IPS-18a (cell line): ENCODE data around the gene FNTB.

Experiments used
- H3K27ac ChIP-seq: one replicate; pipeline ENCODE4 v1.5.1; 2013; ENCODE audit warnings: low read length
- H3K27me3 ChIP-seq: one replicate; pipeline ENCODE4 v1.6.1; 2013; ENCODE audit warnings: mild to moderate bottlenecking, low read length; ENCODE audit not compliant: control insufficient read depth, insufficient read depth
- H3K36me3 ChIP-seq: one replicate; pipeline ENCODE4 v1.6.1; 2013; ENCODE audit warnings: low read depth, low read length; ENCODE audit not compliant: control insufficient read depth
- H3K4me1 ChIP-seq: one replicate; pipeline ENCODE4 v1.6.1; 2013; ENCODE audit warnings: low read depth, low read length; ENCODE audit not compliant: control insufficient read depth
- H3K4me3 ChIP-seq: one replicate; pipeline ENCODE4 v1.5.1; 2013; ENCODE audit warnings: low read length
- H3K9ac ChIP-seq: one replicate; pipeline ENCODE4 v1.6.1; 2013; ENCODE audit warnings: mild to moderate bottlenecking, low read length, moderate library complexity
- H3K9me3 ChIP-seq: one replicate; pipeline ENCODE4 v1.6.1; 2013; ENCODE audit warnings: low read depth, low read length; ENCODE audit not compliant: control insufficient read depth

The FNTB gene

DNA sequence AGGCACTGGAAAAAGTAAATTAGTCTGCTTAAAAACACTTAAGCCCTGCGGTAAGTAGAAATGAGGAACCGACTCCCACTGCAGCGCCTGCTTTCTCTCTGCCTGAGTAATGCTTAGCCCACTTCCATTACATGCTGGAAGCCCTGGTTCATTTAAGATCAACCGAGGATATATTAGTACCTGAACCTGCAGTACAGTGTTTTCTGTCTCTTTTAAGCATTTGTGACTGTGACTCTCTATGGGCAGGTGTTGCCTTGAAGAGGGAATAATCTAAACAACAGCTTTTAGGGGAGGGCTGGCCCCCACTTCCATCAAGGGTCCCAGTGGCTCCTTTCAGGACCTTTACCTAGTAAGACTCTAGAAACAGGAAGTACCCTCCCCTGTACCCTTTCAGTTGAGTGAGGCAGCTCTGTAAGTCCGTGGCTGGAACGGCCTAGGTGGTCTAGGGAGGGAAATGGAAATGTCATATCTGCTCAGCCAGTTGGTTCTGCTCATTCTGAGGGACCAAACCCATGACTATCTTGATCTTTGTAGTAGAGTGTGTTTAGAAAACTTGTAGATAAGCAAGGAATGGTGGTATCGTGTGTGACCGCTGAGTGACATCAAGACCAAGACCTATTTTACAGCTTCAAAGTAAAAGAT, 56.2 kb downstream of the FNTB start:
- H3K36me3 ChIP-seq, result peaks cover 16% of the 10 kb centered on the region
- no peak overlapping the region for H3K27ac ChIP-seq
- no peaks in the 10 kb centered on the region for H3K27me3 ChIP-seq
- H3K9me3 ChIP-seq, result no peaks in the 10 kb centered on the region
- H3K4me3 ChIP-seq, result no peak overlapping the region
- no peak overlapping the region for H3K9ac ChIP-seq
- H3K4me1 ChIP-seq, result no peaks in the 10 kb centered on the region

DNA sequence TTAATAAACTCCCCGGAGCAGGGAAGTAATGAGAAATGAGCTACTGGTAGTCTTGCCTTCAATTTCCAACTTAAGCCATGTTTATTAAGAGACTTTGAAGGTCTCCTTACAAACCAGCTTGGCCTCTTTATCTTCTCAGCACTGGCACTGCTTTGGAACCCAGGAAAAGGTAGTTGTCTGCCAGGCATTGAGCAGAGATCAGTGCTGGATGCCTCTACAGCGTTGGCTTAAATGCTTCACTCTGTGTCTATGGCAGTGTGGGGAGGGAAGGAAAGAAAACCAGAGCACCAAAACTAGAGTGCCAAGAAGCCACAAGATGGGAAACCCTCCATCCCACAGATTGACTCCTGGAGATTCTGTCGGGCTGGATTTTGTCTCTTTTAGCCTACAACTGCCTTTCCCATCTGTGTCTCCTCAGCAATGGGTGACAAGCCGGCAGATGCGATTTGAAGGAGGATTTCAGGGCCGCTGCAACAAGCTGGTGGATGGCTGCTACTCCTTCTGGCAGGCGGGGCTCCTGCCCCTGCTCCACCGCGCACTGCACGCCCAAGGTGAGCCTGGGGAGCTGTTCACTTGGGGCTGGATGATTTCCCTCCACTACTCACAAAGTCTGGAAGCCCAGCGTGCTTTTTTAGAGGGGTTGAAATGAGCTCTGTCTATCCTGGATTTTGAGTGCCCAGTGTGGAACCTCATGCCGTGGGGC, 57.3 kb downstream of the FNTB start:
- H3K36me3 ChIP-seq, result peaks cover 16% of the 10 kb centered on the region
- no peaks in the 10 kb centered on the region for H3K27me3 ChIP-seq
- no peak overlapping the region for H3K9ac ChIP-seq
- no peaks in the 10 kb centered on the region for H3K9me3 ChIP-seq
- no peaks in the 10 kb centered on the region for H3K4me1 ChIP-seq
- H3K27ac ChIP-seq, result no peak overlapping the region
- no peak overlapping the region for H3K4me3 ChIP-seq

DNA sequence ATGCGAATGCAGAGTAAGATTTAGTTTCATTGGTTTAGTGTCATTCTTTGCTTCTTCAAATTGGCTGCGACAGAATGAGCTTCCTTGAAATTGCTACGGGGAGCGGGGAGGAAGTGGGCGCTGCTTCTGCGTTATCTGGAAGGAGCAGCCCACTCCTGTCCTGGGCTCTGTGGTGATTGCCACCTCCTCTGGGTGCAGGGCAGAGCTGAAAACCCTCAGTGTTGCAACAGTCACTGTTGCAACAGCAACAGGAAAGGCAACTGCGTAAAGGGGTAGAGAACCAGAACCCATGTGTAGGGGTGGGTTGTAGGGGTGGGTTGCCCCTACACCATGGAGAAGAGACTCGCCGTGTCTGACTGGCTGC, 57.9 kb downstream of the FNTB start:
- Histone ChIP-seq H3K4me1 (no peaks in the 10 kb centered on the region), H3K9me3 (no peaks in the 10 kb centered on the region), H3K36me3 (peaks cover 16% of the 10 kb centered on the region), H3K4me3 (no peak overlapping the region), H3K27ac (no peak overlapping the region), H3K27me3 (no peaks in the 10 kb centered on the region), H3K9ac (no peak overlapping the region)

DNA sequence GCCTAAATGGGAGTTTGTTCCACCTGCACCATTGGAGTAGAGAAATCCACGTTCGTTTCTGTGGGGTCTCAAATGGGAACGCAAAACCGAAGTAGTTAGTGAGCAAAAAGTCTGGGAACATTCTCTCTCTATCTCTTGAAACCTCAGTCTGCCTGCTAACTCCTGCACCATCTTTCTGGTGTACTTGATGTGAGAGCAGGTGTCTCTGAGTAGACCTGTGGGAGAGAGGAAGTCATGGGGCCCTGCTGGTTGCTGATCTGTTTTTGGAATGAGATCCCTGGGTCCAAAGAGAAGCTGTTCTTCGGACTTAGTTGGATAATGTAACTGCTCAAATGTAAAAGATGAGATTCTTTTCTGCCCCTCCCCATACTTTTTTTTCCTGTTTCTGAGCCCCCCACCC, 58.3 kb downstream of the FNTB start:
- H3K36me3 ChIP-seq, result peaks cover 16% of the 10 kb centered on the region
- no peak overlapping the region for H3K4me3 ChIP-seq
- H3K27ac ChIP-seq, result no peak overlapping the region
- no peaks in the 10 kb centered on the region for H3K9me3 ChIP-seq
- H3K27me3 ChIP-seq, result no peaks in the 10 kb centered on the region
- H3K4me1 ChIP-seq, result no peaks in the 10 kb centered on the region
- no peak overlapping the region for H3K9ac ChIP-seq

DNA sequence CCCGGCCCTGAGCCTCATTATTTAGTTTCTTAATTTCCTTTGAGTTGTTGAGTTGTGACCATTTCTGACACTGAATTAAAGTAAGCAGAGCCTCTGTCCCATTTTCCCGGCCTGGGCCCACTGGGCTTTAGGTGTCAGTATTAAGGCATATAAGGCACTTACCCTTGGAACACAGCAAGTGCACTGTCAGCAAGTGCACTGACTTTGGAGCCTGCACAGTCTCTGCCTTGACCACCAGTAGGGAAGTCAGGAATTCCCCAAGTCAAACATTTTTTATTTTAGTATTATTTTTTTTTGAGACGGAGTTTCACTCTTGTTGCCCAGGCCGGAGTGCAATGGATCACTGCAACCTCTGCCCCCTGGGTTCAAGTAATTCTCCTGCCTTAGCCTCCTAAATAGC, 59.0 kb downstream of the FNTB start:
- no peaks in the 10 kb centered on the region for H3K27me3 ChIP-seq
- H3K4me1 ChIP-seq, result no peaks in the 10 kb centered on the region
- no peak overlapping the region for H3K9ac ChIP-seq
- peaks cover 14% of the 10 kb centered on the region for H3K36me3 ChIP-seq
- H3K9me3 ChIP-seq, result no peaks in the 10 kb centered on the region
- H3K27ac ChIP-seq, result no peak overlapping the region
- no peak overlapping the region for H3K4me3 ChIP-seq

DNA sequence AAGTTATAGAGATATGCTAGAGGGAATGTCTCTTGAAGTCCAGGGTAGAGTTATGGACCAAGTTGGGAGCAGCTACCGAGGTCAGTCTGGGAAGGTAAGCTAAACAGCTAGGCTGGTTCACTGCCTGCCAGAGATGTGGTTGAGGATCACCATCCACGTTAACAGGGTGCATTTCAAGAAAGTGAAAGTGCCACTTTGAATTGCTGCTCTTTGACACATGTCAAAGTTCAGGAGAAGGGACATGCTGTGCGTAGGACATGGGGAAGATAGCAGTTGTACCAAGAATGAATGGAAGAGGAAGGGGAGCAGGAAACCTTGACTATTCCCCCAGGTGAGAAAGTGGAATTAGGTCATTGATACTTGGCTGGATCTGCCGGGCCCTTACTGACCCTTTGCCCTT, 66.1 kb downstream of the FNTB start:
- H3K27ac ChIP-seq, result no peak overlapping the region
- no peaks in the 10 kb centered on the region for H3K9me3 ChIP-seq
- no peak overlapping the region for H3K4me3 ChIP-seq
- peaks cover 9% of the 10 kb centered on the region for H3K36me3 ChIP-seq
- H3K9ac ChIP-seq, result no peak overlapping the region
- no peaks in the 10 kb centered on the region for H3K27me3 ChIP-seq
- H3K4me1 ChIP-seq, result no peaks in the 10 kb centered on the region

DNA sequence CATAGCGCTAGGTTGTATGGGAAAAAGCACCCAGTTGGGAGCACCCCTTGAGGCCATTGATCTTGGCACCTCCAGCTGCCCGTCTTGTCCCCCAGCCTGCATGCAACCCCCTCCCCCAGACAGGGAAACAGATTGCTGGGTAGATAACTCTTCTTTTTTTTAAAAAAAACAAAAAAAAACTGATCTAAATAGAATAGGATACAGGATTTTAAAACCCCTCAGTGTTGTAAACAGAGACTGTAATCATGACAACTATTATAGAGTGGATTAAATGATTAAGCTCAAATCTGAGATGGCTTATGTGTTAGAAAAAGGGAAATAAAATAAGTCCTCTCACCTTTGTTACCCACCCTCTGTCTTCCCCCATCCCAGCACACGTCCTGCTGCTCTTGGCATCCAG, 66.8 kb downstream of the FNTB start:
- Histone ChIP-seq H3K4me1 (no peaks in the 10 kb centered on the region), H3K4me3 (no peak overlapping the region), H3K27ac (no peak overlapping the region), H3K27me3 (no peaks in the 10 kb centered on the region), H3K9me3 (no peaks in the 10 kb centered on the region), H3K9ac (no peak overlapping the region), H3K36me3 (peaks cover 9% of the 10 kb centered on the region)

DNA sequence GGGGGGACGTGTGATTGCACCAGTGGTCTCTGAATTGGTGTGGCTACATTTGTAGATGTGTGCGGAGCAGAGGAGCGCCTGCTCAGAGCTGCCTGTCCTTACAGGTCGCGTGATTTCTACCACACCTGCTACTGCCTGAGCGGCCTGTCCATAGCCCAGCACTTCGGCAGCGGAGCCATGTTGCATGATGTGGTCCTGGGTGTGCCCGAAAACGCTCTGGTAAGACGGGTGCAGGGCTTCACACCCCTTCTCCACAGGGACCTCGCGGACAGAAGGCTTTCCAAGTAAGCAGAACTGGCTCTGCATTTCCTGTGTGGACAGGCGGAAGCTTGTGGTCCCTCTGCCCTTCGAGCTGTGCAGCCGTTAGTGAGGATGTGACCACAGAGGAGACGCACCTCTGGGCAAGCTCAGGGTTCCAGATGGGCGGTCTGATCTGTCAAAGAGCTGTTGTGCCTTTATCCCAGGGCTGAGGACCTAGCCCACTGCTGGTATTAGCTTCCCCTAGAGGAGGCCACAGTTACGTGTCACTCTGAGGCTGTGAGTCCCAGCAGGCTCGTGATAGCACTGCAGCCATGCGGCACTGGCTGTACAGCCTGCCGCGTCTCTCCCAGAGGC, 67.9 kb downstream of the FNTB start:
- Histone ChIP-seq H3K9ac (no peak overlapping the region), H3K27ac (no peak overlapping the region), H3K4me3 (no peak overlapping the region), H3K36me3 (peaks cover 12% of the 10 kb centered on the region), H3K27me3 (no peaks in the 10 kb centered on the region), H3K9me3 (no peaks in the 10 kb centered on the region), H3K4me1 (no peaks in the 10 kb centered on the region)

DNA sequence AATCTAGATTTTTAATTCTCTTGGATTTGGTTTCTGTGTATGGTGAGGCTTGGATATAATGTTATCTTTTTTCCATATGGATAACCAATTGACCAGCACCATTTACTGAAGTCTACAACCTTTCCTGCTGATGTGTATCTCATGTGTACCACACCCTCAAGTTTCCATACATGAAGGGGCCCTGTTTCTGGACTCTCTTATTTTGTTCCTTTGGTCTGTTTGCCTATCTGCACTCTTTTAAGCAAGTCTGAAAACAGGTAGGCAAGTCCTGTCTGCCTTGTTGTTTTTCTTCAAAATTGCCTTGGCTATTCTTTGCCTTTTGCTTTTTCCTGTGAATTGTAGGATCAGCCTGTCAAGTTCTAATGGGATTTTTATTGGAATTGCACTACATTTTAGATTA, 71.0 kb downstream of the FNTB start:
- Histone ChIP-seq H3K36me3 (peaks cover 30% of the 10 kb centered on the region), H3K27me3 (no peaks in the 10 kb centered on the region), H3K4me1 (no peaks in the 10 kb centered on the region), H3K4me3 (no peak overlapping the region), H3K9ac (no peak overlapping the region), H3K27ac (no peak overlapping the region), H3K9me3 (no peaks in the 10 kb centered on the region)

DNA sequence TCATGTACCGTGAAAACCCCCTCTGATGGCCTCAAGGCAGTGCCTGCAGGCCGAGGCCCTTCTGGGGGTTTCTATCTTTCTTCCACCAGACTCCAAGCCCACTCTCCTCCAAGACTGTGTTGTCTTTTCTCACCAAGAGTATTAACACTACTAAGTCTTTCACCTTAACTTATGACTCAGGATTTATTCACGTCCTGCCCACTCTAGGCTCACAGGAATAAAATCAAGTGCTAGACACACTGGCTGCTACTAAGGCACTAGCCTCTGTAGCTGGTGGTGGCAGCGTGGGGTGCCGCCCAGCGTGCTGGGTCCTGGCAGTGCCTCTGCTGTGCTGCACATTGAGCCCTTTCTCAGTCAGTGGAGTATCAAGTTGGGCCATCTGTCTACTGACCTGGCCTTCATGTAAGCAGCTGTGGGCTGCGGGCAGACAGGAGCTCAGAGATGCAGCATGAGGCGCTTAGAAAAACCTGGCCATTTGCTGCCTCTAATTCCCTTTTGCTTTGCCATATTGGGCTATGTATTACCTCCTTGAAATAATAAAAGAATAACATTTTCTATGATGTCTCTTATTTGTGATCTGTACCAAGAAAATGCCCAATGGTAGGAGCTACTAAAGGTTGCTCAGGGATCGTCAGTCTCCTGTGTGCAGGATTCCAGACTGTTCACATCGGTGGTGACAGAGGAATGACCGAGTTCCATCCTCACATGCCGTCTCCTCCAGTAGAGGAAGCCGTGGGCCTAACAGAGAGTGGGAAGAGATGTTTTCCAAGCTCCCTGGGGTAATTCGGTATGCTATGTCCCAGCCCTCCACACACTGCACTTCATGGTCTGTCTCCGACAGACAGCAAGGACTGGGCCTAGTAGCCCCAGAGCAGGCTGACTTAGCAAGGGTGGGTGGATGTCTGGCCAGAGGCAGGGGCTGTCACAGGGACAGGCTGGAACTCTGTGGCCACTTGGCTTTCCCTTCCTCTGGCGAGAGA, 75.7 kb downstream of the FNTB start:
- peaks cover 33% of the 10 kb centered on the region for H3K36me3 ChIP-seq
- no peaks in the 10 kb centered on the region for H3K27me3 ChIP-seq
- no peak overlapping the region for H3K27ac ChIP-seq
- H3K9me3 ChIP-seq, result no peaks in the 10 kb centered on the region
- no peak overlapping the region for H3K9ac ChIP-seq
- no peaks in the 10 kb centered on the region for H3K4me1 ChIP-seq
- no peak overlapping the region for H3K4me3 ChIP-seq

DNA sequence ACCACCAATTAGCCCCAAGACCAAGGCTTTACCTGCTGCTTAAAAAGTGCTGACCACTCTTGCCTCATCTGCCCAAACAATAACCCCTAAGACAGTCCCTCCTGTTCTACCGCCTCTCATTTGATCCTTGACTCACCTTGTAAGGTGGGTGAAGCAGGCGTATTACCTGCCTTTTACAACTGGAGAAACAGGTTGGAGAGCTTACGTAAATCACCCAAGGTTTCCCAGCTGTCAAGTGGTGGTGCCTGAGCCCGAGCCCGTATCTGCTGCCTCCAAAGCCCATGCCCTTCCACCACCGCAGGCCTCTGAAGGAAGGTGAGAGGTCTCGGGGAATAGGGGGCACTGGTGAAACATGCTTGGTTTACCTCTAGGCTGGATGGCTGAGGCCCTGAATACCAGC, 79.0 kb downstream of the FNTB start:
- Histone ChIP-seq H3K9ac (no peak overlapping the region), H3K36me3 (peaks cover 30% of the 10 kb centered on the region), H3K9me3 (no peaks in the 10 kb centered on the region), H3K27me3 (no peaks in the 10 kb centered on the region), H3K27ac (no peak overlapping the region), H3K4me3 (no peak overlapping the region), H3K4me1 (no peaks in the 10 kb centered on the region)
